NOMO-1 treated with dmso at 0.1 percent for 144 hours (cell line): ENCODE results near the gene ACVRL1.

Source experiments
- DNase-seq: peaks from one replicate; lab custom pipeline; 2025; ENCODE audit not compliant: unreplicated experiment; lab: John Stamatoyannopoulos, UW

The ACVRL1 gene

DNA sequence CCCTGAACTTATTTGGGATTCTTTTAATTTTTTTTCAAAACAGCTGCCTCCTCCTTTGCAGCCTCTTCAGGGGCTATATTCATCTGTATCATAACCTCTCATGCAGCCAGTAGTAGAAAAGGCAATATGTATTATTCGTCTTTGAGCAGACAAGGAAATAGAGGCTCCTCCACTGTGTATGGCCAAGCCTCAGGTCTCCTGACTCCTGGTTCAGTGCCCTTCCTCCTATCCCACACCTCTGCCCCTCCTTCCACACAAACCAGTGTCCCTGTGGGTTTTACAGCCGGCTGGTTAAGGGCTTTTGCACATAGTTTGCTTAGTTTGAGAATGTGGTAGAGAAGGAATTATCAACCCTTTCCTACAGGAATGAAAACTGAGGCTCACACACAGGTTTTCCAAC, 8.8 kb upstream of the ACVRL1 start:
- DNase-seq, result no peak

DNA sequence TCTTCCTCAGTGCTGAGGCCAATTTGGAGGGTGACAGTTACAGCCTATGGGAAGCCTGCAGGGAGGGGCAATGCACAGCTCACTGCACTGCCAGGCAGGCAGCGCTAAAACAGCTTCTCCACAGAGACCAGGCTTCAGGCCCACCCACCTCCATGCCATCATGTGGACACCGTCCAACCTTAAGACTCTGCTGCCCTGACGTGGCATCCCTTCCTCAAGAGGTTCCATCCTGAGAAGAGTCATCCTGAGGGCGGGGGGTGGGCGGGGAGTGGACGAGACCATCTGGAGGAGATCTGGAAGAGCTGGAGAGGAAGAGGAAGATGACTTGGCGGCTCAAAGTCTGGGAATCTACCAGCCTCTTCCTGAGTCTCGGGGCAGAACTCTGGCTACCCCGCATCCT, 8.4 kb upstream of the ACVRL1 start:
- DNase-seq, result no peak

DNA sequence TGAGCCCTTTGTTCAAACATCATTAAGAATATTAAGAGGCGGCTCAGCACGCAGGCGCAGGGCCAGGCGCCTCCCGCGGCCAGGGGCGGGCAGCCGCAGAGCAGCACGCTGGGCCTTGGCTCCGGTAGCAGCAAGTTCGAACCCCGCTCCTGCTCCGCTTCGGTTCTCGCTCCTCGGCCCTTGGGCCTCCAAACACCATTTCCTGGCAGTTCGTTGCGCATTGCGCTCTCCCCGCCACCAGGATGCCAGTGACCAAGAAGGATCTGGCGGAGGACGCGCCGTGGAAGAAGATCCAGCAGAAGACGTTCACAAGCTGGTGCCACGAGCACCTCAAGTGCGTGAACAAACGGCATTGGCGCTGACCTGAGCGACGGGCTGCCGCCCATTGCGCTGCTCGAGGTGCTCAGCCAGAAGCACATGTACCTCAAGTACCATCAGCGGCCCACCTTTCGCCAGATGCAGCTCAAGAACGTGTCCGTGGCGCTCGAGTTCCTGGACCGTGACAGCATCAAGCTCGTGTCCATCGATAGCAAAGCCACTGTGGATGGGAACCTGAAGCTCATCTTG, 6.9 kb upstream of the ACVRL1 start:
- no peak for DNase-seq

DNA sequence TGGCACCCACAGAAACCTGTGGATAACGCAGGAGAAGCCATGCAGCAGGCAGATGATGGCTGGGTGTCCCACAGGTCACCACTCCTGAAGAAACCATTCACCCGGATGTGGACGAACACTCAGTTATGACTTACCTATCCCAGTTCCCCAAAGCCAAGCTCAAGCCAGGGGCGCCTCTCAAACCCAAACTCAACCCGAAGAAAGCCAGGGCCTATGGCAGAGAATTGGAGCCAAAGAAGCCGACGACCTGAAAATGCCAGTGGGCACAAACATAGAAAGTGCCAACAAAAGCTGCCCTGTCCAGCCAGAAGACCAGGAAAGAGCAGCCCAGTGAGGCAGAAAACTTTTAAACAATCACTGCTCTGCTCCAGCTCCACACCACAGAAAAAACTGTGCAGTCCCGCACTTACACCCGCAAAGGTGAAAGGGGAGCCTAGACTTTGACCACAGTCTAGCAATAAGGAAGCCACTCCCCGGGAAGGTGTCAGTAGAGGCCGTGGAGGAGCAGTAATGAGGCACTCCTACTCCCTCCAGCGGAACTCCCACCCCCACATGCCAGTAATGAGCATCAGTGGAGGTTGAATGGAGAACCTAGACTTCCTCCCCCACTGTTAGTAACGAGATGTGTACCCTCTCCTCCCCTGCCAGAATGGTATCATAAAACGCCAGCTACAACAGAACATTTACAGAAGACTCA, 6.0 kb upstream of the ACVRL1 start:
- no peak for DNase-seq

DNA sequence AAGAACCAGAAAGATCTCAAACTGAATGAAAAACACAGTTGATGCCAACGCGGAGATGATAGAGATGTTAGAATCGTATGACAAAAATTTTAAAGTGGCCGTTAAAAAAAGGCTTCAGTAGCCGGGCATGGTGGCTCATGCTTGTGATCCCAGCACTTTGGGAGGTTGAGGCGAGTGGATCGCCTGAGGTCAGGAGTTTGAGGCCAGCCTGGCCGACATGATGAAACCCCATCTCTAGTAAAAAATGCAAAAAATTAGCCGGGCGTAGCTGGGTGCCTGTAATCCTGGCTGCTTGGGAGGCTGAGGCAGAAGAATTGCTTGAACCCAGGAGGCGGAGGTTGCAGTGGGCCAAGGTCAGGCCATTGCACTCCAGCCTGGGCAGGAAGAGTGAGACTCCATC, 5.4 kb upstream of the ACVRL1 start:
- DNase-seq, result no peak

DNA sequence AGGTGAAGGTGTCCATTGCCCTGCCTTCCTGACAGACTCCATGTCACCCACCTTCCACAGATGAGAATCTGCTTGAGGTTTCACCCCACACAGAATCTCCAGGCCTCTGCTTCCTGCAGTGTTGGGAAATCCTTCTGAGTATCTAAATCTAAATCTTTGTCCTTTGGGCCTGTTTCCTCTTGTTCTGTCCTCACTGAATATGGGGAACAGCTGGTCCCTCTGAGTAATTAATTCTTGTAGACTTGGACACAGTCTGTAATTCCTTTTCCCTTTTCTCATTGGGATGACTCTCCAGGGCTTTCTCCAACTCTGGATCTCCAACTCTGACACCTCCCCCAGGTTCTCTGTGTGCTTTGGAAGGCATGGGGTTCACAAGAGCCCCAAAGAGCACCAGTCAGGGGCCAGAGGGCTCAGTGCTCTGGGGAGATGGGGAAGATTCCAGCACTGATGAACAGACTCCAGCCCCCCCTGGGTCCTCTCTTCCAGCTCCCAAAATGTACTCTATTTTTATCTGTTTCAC, 2.3 kb upstream of the ACVRL1 start:
- no peak for DNase-seq

DNA sequence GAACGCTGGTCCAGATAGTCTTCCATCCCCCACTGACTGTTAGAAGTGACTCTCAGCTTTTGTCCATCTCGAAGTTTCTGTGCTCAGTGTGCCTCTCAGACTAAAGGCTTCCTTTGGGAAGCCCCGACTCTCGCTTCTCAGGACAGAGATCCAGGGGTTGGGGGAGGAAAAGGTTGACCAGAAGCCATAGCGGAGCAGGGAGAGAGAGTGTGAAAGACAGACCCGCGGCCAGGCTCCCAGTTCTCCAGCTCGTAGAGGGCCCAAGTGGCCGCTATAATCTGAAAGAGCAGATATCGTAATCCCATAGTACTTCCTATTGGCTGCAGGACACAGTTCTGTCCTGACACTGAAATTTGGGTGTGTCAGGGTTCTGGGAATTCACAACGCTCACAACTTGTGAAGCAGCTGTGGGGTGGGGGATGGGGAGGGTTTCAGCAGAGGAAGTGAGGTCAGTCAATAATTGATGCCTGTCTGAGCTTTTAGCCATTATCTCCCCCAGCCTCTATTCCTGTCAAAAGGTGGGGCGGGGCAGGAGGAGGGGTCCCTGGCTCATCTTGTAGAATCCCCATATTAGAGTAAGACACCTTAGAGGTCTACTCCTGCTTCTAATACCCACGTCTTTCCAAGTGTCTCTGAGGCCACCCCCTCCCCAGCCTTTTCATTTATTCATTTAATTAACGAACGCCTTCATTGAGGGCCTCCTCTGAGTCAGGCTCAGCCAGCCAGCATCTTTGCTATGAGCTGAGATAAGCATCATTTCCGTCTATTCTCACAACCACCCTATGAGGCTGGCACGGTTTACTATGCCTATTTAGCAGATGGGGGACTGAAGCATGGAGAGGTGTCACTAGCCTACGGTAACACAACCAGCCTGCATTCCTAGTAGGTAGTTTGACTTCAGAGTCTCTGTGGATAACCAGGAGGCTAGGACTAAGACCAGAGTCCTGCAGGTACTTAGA, 1.6 kb upstream of the ACVRL1 start:
- DNase-seq, result no peak

DNA sequence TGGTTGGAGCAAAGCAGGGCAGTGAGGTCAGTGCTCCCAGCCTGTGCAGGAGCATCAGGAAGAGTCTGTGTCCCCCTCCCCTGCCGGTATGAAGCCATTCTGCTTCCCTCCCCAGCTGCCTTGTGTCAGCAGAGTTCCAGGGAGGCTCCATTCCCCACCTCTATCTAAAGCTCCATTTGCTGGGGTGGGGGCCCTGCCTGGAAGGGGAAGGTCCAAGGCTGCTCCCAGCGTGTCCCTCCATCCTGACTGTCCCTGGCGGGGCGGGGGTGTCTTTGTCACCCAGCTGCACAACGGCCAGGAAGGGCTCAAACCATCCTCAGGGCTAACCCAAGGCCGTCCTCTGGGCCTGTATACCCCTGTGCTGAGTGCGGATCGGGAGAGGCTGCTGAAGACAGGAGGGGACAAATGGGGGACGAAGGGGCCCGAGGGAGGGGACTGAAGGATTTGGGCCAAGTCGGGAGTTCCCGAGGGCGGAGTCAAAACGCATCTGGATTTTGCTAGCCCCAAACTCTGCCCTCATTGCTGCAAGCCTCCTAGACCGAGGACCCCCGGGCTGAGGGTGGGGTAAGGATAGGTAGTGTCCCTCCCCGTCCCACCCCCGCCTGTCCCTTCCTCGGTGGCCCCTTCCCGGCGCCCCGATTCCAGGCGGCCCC, 748 bp upstream of the ACVRL1 start:
- no peak for DNase-seq

DNA sequence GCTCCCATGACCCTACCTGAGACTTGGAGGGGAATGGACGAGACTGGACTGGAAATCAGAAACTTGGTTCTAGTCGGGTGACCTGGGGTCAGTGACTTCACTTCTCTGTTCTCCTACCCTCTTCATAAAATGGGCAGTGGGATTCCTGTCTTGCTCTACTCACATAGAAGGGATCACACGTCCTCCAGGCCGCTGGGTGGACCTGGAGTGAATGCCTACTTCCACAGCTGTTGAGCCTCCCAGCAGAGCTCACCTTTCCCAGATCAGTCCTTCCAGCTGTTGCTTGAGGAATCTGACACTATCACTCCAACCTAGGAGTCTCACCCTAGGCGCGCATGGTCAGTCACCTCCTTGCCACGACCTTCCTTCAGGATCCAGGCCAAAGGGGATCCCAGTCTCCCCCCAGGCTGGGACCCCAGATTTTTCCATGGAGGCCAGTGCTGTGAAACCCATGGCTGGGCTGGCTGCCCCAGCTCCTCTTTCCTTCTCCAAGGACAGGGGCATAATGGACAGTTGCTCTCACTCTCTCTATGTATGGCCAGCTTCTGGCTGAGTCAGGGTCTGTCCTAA, 637 bp downstream of the ACVRL1 start:
- no peak for DNase-seq

DNA sequence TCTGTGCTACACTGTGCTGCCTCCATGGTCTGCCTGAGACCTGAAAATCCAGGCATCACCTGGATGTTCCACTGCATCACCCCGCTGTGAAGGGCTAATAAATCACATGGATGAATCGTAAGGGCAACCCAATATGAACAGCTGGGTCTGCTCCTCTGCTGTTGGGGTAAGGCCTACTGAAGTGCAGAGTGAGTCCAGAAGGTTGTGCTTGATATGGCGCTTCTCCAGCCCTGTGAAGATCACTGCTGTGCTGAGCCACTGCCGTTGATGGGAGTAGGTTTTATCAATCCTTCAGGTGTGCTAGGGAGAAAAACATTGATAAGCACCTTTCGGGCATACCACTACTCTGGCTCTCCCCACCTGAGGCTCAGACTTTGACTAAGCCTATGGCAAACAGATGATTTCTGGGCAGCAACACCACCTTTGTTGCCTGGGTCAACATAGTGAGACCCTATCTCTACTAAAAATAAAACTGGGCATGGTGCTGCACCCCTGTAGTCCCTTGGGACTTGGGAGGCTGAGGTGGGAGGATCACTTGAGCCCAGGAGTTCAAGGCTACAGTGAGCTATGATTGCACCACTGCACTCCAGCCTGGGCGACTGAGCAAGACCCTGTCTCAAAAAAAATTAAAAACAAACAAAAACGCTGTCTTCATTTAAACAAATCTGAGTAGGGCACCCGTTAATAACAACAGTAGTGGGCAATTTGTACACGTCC, 1.7 kb downstream of the ACVRL1 start:
- no peak for DNase-seq

DNA sequence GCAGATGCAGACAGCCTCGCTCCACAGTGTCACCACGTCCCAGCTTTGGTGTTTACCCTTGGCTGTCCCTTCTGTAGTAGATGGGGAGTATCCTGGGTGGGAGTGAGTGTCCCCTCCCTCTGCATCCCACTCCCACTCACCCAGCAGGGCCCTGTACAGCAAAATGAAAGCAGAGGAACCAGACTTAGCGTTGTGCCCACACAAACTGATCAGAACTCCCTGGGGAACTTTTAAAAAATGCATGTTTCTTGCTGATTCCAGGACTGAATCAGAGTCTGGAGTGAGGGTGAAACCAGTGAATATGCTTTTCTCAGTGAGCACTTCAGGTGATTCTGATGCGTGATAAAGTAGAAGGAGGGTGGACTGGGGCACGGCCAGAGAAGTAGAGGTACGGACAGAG, 2.9 kb downstream of the ACVRL1 start:
- DNase-seq, result no peak

DNA sequence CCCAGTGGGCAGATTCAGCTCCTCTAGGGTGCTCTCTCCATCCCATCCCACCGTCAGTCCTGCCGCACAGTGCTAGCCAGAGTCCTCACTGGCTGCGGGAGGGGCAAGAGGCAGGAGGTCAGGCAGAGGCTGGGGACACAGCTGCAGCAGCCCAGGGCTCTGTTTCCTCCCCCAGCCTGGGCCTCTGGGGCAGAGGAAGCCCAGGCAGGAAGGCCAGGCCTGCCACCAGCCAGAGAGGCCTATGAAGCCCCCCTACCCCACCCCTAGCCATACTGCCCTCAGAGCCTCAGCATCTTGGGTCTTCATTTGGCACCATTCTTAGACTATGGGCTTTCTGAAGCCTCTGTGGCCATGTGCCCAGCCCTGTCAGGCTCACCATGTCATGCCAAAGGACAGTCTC, 3.4 kb downstream of the ACVRL1 start:
- no peak for DNase-seq

DNA sequence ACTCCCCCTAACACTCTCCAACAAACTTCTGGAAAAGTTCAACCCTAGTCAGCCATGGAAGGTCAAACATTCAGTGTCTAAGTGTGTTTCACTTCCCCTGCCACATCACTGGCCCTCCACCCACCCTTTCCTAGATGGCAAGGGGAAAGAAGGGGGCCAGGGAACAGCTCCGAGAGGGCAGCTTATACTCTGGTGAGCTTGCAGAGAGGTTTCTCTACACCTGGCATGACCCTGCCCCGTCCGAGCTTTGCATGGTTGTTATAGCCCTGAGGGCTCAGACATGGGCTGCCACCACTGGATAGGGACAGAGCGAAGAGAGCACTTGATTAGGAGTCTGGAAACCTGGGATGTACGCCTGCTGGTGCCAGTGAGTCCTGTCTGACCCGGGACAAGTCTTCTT, 4.0 kb downstream of the ACVRL1 start:
- DNase-seq, result no peak

DNA sequence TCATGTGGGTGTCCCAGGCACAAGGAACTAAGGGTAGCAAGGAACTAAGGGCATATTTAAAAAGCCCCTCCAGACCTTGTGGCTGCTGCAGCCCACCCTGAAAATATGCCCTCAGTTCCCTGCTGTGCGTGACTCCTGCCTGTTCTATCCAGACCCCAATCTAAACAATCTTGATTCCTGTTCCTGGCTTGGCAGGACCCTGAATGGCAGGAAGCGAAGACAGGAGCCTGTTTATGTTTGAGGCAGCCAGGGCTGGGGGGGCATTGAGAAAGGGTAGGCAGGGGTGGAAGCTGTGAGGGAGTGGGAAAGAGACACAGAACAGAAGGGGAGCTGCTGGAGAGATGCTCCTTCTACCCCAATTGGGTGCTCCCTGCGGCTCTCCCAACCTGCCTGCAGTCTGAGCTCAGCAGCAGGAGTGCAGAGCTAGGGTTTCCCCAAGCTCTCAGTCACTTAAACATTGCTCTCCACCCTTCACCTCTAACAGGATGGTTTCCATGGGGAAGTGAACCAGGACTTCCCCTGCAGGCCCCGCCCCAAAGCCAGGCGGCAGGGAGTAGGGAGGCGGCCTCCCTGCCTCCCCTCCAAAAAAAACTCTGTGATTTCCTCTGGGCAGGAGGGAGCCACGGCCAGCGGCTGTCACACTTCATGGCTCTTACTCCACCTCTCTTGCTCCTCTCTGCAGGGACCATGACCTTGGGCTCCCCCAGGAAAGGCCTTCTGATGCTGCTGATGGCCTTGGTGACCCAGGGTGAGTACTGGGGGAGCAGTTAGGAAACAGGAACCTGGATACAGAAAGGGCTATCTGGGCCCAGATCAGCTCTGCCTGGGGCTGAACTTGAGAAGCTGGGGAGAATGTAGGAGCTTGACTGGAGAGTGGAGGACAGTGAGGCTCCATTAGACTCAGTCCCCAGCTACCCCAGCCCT, 4.7 kb downstream of the ACVRL1 start:
- no peak for DNase-seq

DNA sequence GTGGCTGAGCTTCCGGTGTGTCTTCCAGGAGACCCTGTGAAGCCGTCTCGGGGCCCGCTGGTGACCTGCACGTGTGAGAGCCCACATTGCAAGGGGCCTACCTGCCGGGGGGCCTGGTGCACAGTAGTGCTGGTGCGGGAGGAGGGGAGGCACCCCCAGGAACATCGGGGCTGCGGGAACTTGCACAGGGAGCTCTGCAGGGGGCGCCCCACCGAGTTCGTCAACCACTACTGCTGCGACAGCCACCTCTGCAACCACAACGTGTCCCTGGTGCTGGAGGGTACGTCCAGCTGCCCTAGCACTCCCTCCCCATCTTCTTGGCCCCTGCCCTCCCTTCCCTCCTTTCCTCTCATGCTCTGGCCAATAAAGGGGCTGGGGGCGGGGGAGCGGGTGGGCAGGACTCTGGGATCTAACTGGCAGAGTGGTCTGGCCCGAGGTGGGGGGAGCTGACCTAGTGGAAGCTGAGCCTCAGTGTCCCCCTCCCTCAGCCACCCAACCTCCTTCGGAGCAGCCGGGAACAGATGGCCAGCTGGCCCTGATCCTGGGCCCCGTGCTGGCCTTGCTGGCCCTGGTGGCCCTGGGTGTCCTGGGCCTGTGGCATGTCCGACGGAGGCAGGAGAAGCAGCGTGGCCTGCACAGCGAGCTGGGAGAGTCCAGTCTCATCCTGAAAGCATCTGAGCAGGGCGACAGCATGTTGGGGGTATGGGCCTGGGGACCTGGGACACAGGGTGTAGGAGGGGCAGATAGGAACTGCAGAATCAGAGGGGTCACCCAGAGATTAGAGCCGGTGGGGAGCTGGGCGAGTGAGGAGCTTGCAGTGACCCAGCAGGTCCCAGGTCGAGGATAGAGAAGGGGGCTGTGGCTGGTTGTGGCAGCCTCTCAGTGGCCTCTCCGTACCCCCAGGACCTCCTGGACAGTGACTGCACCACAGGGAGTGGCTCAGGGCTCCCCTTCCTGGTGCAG, 6.0 kb downstream of the ACVRL1 start:
- no peak for DNase-seq

DNA sequence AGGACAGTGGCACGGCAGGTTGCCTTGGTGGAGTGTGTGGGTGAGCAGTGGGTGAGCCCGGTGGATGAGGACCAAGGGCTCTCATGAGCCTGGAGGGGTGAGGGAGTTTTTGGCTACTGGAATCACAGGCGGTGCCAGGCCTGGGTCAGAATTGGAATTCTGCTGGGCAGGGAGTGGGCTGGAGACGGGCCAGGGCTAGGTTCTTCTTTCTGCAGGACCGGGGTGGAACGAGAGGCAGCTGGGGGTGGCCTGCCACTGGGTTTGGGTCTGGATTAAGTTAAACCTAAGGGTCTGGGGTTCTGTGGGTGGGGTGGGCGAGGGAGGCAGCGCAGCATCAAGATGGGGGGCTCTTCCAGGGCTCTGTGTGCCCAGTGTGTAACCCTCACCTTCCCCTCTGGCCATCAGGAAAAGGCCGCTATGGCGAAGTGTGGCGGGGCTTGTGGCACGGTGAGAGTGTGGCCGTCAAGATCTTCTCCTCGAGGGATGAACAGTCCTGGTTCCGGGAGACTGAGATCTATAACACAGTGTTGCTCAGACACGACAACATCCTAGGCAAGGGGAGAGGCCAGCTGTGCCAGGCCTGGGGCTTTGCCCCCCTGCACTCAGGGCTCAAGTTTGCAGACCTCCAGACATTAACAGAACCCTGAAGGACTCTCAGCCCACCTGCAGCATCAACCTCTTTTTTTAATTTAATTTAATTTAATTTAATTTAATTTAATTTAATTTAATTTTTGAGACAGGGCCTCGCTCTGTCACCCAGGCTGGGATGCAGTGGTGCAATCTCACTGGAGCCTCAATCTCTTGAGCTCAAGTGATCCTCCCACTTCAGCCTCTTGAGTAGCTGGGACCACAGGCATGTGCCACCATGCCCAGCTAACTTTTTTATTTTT, 7.0 kb downstream of the ACVRL1 start:
- no peak for DNase-seq

DNA sequence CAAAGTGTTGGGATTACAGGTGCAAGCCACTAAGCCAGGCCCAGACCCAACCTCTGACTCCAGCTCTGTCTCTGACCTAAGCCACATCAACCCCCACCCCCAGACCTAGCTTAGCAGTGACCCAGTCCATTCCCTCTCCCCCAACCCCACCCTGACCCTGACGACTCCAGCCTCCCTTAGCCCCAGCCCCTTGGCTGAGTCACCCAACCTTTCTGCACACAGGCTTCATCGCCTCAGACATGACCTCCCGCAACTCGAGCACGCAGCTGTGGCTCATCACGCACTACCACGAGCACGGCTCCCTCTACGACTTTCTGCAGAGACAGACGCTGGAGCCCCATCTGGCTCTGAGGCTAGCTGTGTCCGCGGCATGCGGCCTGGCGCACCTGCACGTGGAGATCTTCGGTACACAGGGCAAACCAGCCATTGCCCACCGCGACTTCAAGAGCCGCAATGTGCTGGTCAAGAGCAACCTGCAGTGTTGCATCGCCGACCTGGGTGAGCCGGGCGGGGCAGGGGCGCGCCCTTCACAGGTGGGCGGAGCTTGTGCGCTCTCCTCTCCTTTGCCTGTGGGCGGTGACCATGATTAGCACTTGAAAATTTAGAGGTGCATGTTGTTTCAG, 7.8 kb downstream of the ACVRL1 start:
- no peak for DNase-seq
